IPS-NIHi11 (cell line): ENCODE results near the gene DCDC2.
A peak's percentile ranks its signal among the peaks of the same experiment; 100 is the strongest.
"Not testable (repeated sequence)": the region's sequence is repeated elsewhere in the genome, so short reads cannot be mapped to it uniquely, and the experiment has no call there.

Source experiments
- DNase-seq: peaks from one replicate; pipeline ENCODE4 v3.0.0; 2012; ENCODE audit warnings: mixed read lengths, low spot score

The DCDC2 gene

DNA sequence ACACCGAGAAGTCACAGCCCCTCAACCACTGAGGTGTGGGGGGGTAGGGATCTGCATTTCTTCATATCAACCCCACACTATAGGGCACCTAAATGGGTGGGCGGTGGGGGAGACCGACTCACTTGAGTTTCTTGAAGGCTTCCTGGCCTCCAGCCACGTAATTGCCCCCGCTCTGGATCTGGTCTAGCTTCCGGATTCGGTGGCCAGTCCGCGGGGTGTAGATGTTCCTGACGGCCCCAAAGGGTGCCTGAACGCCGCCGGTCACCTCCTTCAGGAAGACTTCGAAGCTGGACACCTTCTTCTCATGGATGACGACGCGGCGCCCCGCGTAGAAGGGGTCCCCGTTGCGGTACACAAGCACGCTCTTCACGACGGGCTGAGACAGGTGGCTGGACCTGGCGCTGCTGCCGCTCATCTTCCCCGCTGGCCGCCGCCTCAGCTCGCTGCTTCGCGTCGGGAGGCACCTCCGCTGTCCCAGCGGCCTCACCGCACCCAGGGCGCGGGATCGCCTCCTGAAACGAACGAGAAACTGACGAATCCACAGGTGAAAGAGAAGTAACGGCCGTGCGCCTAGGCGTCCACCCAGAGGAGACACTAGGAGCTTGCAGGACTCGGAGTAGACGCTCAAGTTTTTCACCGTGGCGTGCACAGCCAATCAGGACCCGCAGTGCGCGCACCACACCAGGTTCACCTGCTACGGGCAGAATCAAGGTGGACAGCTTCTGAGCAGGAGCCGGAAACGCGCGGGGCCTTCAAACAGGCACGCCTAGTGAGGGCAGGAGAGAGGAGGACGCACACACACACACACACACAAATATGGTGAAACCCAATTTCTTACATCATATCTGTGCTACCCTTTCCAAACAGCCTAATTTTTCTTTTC is at the start of gene DCDC2:
Gene DCDC2, minus strand, starts transcription at position 724 of the 883 bp plus-strand sequence. Its CDS starts 309 bp downstream, at position 415.
- DNase-seq: peak; percentile 30

DNA sequence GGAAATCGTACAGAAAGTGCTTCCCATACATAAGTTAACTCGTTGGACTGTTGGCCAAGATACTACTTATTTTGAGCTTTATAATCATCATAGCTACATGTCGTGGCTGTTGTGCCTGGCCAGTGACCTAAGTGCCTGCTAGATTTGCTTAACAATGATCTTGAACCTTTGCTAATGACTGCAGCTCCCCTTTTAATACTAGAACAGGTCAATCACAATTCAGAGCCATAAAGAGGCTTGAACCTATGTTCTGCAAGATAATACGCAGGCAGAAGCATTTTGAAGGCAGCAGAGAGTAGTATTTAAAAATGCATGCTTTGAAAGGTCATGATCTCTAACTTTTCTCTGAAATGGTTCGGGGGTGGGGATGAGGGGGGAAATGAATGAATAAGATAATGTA is 47.4 kb upstream of the DCDC2 start:
- no peak for DNase-seq

DNA sequence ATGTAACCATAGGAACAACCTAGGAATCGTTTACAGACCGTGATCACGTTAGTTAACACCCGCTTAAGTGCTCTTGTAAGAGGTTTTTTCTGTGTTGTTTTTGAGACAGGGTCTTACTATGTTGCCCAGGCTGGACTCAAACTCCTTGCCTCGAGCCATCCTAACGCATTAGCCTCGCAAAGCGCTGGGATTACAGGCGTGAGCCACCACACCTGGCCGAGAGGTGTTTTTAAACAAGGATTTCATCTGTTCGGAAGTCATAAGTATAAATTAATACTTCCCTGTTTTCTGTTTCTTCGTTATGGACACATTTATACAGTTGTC is 45.6 kb upstream of the DCDC2 start:
- no peak for DNase-seq

DNA sequence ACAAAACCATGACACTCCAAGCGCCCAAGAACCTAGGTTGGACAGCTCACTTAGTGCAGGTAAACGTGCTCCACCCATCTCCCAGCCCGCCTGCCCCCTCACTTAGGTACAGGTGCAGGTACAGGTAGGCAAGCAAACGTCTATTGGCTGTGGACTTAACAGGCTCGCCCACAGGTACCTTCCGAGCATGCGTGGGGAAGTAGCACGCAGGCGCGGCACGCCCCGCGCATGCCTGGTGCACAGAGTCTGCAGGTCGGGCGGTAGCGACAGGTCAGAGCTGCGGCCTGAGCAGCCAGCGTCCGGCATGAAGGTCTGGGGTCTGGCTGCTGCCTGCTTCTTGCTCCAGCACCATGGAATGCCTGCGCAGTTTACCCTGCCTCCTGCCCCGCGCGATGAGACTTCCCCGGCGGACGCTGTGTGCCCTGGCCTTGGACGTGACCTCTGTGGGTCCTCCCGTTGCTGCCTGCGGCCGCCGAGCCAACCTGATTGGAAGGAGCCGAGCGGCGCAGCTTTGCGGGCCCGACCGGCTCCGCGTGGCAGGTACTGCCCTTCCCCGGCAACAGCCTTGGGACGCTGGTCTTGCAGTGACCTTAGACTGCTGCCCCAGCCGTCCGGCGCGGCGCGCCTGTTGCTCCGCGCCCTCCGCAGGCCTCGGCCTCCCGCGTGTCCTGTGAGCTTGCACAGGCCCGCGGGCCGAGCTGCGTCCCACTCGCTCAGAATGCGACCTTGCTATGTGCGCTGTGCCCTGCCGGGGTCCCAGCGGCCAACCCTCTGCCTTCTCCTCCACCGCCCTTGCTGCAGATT is 45.0 kb upstream of the DCDC2 start, which contains the start of gene MRS2:
Gene MRS2, plus strand, starts transcription at position 240 of the 804 bp plus-strand sequence. Its CDS starts 111 bp downstream, at position 351.
- peak; percentile 83 for DNase-seq

DNA sequence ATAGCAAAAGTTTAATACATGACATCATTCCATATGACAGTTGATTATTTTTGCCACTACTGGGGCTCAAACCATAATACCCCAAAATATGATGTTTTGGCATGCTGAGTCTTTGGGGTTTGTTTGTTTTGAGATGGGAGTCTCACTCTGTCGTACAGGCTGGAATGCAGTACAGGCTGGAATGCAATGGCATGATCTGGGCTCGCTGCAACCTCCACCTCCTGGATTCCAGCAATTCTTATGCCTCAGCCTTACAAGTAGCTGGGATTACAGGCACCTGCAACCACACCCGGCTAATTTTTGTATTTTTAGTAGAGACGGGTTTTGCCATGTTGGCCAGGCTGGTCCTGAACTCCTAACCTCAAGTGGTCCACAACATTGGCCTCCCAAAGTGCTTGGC is 43.6 kb upstream of the DCDC2 start:
- DNase-seq: no peak

DNA sequence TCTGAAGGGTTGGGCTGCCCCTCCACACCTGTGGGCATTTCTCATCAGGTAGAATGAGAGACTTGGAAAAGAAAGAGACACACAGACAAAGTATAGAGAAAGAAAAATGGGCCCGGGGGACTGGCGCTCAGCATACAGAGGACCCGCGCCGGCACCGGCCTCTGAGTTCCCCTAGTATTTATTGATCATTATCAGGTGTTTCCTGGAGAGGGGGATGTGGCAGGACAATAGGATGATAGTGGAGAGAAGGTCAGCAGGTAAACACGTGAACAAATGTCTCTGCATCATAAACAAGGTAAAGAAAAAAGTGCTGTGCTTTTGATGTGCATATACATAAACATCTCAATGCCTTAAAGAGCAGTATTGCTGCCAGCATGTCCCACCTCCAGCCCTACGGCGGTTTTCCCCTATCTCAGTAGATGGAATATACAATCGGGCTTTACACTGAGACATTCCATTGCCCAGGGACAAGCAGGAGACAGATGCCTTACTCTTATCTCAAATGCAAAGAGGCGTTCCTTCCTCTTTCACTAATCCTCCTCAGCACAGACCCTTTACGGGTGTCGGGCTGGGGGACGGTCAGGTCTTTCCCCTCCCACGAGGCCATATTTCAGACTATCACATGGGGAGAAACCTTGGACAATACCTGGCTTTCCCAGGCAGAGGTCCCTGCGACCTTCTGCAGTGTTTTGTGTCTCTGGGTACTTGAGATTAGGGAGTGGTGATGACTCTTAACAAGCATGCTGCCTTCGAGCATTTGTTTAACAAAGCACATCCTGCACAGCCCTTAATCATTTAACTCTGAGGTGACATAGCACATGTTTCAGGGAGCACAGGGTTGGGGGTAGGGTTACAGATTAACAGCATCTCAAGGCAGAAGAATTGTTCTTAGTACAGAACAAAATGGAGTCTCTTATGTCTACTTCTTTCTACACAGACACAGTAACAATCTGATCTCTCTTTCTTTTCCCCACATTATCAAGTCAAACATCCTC is 42.5 kb upstream of the DCDC2 start:
- DNase-seq: not testable (repeated sequence)

DNA sequence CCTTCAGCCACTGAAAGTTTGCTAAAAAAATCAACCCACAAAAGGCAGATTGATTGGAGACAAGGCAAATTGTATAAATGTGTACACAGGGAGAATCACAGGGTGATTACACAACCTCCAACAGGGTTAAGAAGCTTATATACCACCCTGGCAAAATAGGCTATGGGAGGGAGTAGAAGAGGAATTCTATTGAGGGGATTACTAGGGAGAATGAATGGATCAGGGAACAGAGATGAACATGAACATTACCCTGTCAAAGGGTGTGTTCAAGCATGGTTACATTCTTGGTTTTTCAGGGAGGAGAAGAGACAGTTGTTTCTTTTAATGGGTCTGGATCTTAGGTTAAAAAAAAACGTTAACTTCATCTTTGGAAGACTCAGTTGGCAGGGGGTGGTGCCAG is 39.8 kb upstream of the DCDC2 start:
- no peak for DNase-seq

DNA sequence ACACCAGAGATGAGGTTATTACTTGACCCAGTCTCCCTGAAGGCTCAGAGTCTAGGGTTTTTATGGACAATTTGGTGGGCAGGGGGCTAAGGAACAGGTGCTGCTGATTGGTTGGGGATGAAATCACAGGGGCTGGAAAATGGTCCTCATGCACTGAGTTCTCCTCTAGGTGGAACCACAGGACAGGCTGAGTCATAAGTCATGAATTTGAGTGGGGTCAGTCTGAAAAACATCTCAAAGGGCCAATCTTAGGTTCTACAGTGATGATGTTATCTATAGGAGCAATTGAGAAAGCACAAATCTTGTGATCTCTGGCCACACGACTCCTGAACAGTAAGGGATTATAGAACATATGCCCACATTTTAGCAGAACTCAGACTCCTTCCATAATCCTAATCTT is 39.0 kb upstream of the DCDC2 start:
- DNase-seq: no peak

DNA sequence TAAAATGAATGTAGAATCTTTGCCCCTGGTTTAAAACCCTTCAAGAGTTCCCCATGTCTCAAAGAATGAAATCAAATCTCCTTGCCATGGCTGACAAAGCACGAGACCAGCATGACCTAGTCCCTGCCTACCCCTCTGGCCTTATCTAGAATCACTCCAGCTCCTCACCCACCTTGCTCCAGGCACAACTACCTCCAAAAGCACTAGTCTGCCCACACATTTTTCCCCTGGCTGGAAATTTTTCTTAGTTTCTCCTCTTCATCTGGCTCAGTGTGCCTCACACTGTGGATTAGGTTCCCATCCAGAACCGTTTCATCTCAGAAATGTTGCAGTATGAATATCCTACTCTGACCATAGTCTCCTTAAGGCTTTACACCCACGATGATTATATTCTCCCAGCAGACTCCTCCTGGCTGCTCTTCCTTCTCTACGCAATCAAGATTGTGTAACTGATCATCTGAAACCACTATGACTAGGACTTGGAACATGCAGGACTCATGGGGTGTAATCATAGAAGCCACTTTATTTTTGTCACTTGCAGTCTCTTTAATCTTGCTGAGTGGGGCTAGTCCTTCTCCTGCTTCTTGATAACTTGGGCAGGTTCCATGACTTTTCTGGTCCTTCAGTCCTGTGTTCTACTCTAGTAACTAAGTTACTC is 37.0 kb upstream of the DCDC2 start:
- DNase-seq: no peak

DNA sequence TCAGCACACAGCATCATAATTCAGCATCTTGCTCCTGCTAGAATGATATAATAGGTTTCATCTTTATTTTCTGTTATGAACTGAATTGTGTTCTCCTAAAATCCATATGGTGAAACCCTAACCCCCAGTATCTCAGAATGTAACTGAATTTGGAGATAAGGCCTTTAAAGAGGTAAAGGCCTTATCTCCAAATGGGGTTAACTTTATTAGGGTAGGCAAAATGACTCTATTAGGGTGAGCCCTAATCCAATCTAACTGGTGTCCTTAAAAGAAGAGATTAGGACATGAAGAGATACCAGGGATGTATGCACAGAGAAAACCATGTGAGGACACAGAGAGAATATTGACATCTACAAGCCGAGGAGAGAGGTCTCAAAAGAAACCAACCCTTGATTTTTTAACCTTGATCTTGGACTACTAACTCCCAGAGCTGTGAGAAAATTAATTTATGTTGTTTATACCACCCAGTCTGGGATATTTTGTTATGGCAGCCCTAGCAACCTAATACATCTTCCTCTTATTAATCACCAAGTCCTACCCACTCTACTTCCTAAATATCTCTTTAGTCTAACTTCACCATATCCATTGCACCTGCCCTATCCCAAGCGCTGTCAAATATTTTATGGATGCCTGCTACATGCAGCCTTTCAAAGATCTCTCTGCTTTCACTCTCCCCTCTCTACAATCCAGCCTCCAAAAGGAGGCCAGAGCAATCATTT is 36.4 kb upstream of the DCDC2 start:
- no peak for DNase-seq

DNA sequence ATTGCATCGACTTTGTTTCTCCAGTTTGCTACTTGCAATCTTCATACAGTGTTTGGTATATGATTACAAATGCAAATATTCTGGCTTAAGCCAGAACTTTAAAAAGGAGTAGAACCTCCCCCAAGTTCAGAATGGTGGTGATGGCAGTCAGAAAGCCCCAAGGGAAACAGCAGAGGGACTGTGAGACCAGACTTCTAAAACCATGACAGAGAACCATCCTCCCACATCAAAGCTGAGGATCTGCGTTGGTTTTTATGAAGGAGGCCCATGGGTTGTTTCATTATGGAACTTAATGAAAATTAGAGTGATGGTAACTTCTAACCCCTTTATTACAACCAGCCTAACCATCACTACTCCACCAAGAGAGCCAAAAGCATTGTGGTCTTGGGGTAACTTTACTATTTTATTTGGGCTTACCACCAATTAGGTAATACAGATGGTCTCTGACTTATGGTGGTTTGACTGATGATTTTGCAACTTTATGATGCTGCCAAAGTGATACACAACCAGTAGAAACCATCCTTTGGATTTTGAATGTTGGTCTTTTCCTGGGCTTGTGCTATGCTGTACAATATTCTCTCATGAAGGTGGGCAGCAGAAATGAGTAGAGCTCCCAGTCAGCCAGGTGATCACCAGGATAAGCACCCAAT is 34.0 kb upstream of the DCDC2 start:
- DNase-seq: no peak

DNA sequence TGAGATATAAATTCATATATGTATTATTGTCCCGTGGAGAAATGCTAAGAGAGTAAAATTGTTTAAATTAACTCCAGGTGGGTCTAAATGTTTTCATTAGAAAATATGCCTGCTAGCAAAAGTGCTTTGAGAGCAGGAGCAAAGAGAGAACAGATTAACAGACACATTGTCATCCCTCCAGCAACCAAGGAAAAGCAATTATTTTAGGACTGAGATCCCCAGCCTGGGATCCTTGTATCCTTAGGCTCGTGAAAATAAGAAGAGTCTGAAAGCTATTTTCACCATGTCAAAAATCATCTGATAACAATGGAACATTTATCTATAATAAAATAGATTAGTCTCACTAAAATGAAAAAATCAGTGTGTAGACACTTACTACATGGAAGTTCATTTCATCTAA is 33.3 kb upstream of the DCDC2 start:
- DNase-seq: no peak

DNA sequence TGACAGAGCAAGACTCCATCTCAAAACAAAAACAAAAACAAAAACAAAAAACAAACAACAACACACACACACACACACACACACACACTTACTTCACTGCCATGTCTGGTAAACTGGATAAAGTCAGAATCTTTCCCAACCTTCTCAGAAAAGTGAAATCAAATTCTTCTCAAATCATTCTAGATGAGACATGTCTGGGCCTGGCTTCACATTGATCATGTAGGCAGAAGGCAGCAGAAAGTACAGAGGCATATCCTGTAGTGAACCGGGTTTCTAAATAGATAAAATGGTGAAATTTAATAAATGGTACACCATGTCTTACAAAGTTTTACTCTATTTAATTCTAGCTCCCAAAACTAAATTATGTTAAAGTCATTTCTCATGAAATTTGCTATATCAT is 30.0 kb upstream of the DCDC2 start:
- no peak for DNase-seq

DNA sequence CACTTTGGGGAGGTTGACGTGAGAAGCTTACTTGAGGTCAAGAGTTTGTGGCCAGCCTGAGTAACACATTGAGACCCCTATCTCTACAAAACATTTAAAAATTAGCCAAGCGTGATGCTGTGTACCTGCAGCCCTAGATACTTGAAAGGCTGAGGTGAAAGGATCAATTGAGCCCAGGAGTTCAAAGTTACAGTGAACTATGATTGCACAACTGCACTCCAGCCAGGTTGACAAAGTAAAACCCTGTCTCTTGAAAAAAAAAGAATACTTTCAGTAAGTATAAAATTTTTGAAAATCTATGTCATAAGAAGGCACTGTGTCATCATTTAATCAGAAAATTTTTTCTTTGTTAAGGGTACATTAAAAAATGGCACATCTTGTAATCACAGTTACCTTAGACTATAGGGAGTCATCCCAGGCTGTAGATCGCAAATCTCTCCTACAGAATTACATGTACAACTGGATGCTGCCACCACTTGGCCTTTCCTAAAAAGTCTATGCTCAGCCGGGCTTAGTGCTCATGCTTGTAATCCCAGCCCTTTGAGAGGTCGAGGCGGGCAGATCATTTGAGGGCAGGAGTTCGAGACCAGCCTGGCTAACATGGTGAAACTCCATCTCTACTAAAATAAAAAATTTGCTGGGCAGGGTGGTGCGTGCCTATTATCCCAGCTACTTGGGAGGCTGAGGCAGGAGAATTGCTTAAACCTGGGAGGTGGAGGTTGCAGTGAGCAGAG is 27.8 kb upstream of the DCDC2 start:
- DNase-seq: no peak

DNA sequence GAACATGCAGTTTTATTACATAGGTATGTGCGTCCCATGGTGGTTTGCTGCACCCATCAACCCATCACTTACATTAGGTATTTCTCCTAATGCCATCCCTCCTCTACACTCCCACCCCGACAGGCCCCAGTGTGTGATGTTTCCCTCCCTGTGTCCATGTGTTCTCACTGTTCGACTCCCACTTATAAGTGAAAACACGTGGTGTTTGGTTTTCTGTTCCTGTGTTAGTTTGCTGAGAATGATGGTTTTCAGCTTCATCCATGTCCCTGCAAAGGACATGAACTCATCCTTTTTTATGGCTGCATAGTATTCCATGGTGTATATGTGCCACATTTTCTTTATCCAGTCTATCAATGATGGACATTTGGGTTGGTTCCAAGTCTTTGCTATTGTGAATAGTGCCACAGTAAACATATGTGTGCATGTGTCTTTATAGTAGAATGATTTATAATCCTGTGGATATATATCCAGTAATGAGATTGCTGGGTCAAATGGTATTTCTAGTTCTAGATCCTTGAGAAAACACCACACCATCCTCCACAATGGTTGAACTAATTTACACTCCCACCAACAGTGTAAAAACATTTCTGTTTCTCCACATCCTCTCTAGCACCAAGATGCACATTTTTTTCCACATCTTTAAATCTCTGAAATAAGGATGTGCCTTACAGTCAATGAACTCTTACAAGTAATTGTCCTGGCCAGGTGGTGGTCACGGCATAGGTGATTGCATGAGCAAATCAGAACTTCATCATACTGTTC is 26.7 kb upstream of the DCDC2 start:
- DNase-seq: not testable (repeated sequence)

DNA sequence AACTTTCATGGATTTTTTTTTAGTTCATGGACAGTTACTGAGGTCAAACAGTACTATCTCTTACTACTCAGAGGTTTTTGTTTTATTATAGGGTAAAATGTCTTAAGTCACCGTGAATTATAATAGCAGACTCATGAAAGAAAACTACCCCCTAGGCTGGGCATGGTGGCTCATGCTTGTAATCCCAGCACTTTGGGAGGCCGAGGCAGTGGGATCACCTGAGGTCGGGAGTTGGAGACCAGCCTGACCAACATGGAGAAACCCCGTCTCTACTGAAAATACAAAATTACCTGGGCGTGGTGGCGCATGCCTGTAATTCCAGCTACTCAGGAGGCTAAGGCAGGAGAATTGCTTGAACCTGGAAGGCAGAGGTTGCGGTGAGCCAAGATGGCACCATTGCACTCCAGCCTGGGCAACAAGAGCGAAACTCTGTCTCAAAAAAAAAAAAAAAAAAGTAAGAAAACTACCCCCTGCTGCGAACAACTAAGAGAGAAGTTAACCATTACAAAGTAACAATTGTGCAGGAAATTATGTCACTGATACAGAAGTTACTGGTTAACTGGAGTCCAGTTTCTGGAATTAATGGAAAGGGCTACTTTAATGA is 25.1 kb upstream of the DCDC2 start:
- DNase-seq: not testable (repeated sequence)

DNA sequence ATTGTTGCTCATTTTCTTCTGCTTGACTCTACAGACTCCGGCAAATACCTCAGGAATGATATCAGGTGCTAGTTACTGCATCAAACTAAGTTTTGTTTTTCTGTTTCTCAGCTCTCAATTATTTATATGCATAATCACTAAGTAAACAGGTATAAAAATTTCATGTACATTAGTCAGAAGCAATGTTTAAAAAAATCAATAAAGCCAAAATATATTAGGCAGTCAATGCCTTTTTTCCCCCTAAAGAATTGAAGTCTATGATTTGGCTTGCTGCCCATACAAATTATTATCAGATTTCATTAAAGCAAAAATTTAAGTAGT is 24.3 kb upstream of the DCDC2 start:
- no peak for DNase-seq

DNA sequence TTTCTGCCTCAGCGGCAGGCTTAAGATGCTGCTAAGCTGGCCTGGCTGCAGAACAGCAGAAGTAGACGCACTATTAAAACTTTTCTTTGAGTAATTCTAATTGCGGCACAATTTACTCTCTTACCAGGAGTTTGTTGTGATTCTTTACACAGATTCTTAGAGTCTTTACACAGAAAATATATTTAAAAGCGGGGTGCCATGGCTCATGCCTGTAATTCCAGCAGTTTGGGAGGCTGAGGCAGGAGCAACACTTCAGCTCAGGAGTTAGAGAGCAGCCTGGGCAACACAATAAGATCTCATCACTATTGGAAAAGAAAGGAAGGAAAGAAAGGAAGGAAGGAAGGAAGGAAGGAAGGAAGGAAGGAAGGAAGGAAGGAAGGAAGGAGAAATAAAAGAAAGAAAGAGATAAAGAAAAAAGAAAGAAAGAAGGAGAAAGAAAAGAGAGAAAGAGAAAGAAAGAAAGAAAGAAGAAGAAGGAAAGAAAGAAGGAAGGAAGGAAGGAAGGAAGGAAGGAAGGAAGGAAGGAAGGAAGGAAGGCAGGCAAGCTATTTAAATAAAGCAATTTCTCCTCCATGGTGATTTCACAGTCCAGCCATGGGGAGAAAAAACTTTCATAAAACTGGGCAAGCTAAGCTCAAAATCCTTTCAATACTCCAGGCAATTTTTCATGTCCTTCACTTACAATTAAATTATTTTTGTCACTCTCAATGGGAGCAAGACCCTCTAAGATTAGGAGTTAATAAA is 23.8 kb upstream of the DCDC2 start:
- no peak for DNase-seq
